ENCODE results near the gene SPACA7.

Gene SPACA7

GRCh38 chr13:112483299-112483698 is 107.1 kb downstream of the SPACA7 start:
- DNase-seq (ENCODE audit: low read depth, low spot score) = no peak
- H3K4me3 ChIP-seq (ENCODE audit: low read length) = no peak overlapping the region

All from Jurkat, Clone E6-1 (cell line).